Heart left ventricle (tissue), 16 donors: Measurements from ENCODE around the gene TIAL1. TPM values are rescaled to one million over a fixed set of nuclear protein-coding genes. Genes with fewer than 3 reads are reported as not detected.

ENCODE experiments used
- ATAC-seq, 4 donors: fragments of 200-7000 bp; cut with Tn5 transposase; one replicate each; pipeline ENCODE4 v1.9.1; 2020 to 2022; ENCODE audit warnings: moderate library complexity in 4 of 4, mild to moderate bottlenecking in 3 of 4, moderate number of reproducible peaks in 1 of 4
- DNase-seq, 5 donors: peaks; one replicate each; pipeline ENCODE4 v3.0.0-alpha.2; 2020
- H3K27ac ChIP-seq, 12 donors: fragments of 200-600 bp; sonication (generic) in 4 of 12; one replicate each; pipeline versions ENCODE4 v1.5.0 to v1.8.0; 2016 to 2022; ENCODE audit warnings: mild to moderate bottlenecking in 2 of 12
- H3K27me3 ChIP-seq, 9 donors: fragments of 200-600 bp; sonication (generic) in 2 of 9; one replicate each; pipeline versions ENCODE4 v1.5.1 to v1.8.0; 2016 to 2022; ENCODE audit warnings: mild to moderate bottlenecking in 3 of 9
- H3K36me3 ChIP-seq, 9 donors: fragments of 200-600 bp; sonication (generic) in 2 of 9; one replicate each; pipeline versions ENCODE4 v1.5.0 to v1.8.0; 2018 to 2022; ENCODE audit warnings: mild to moderate bottlenecking in 2 of 9
- H3K4me1 ChIP-seq, 12 donors: fragments of 200-600 bp; sonication (generic) in 4 of 12; one replicate each; pipeline versions ENCODE4 v1.5.0 to v1.8.0; 2016 to 2022; ENCODE audit warnings: mild to moderate bottlenecking in 3 of 12
- H3K4me3 ChIP-seq, 12 donors: fragments of 200-600 bp; sonication (generic) in 4 of 12; one replicate each; pipeline versions ENCODE4 v1.5.0 to v1.8.0; 2017 to 2022; ENCODE audit warnings: mild to moderate bottlenecking in 9 of 12, moderate library complexity in 4 of 12
- H3K9me3 ChIP-seq, 12 donors: fragments of 200-600 bp; sonication (generic) in 4 of 12; one replicate each; pipeline versions ENCODE4 v1.5.0 to v1.8.0; 2016 to 2022; ENCODE audit warnings: mild to moderate bottlenecking in 1 of 12
- POLR2A ChIP-seq, 2 donors: fragments of 450-650 bp; IDR thresholded peaks; one replicate each; pipeline ENCODE4 v1.6.1; 2017; ENCODE audit warnings: antibody characterized with exemption in 2 of 2, mild to moderate bottlenecking in 2 of 2, moderate library complexity in 2 of 2
- WGBS, 4 donors: extraction: QIAGEN DNeasy Blood & Tissue Kit in 2 of 4; methylation state at CpG; one replicate each; pipeline versions ENCODE4 v1.1.5 to v1.1.7; 2013 to 2018; 5-methylcytosine and 5-hydroxymethylcytosine counted together
- intact Hi-C, 10 donors: fragments of 100-400 bp; cut with DNase I; formaldehyde crosslinking; loops; one replicate each; pipeline versions ENCODE4 v1.11.1 to v1.14.2; 2022
- polyA plus RNA-seq, 2 donors: library from polyadenylated mRNA; stranded (reverse); fragments of 200-250 nt; gene quantifications; one replicate each; pipeline ENCODE4 v1.2.3, GENCODE V29; 2013
- total RNA-seq, 9 donors: library from RNA; depleted of rRNA in 2 of 9; stranded (reverse); fragments of >200 nt in 2 of 9; fragmentation: NEBNext Ultra II Directional in 3 of 9; extraction: Animal tissue kit (Norgen Biotek cat#: 25700) in 3 of 9; gene quantifications; one replicate each; pipeline versions ENCODE4 v1.1.0 to v1.2.4, GENCODE V29; 2016 to 2023
- TF ChIP-seq, protein P1 (sequence below), 12 donors: fragments of 200-600 bp; sonication (generic) in 4 of 12; IDR thresholded peaks; one replicate each; pipeline versions ENCODE4 v1.5.0 to v1.8.0; 2018 to 2022; ENCODE audit warnings: antibody characterized with exemption in 12 of 12, mild to moderate bottlenecking in 5 of 12
- donor health status: ischemic (EF 13 %, LVEDD 7.1; RV severe dilation, severe dysfunction).
- donor health status: healthy with polysubstance abuse.
- donor health status: DM: no; HTN: yes; CAD: no.
- donor health status: DM: no; HTN: no; CAD: no.
- donor health status: ischemic (EF 25% LVEDD 6.9; RV normal size, moderate dysfunction).
- donor health status: ischemic (EF 25% LVEDD 5.7; RV mildly dilated, moderate dysfunction).
- donor health status: healthy.
- donor health status: DM: yes; HTN: yes; CAD: no.
- donor health status: ischemic (EF 35%, LVEDD 5.7; RV mildly dilated, moderate dysfunction).
- donor health status: nonischemic (EF 11% LVEDD 7.7; RV severe dilation, severe dysfunction).
- donor health status: DM: yes; HTN: yes; CAD: no.
- donor health status: PGD.
- donor health status: ischemic (EF 29% LVEDD 5.4; RV normal size, mild dysfunction).
- donor health status: nonischemic (EF 23%, LVEDD 6.1; RV moderate dilation, normal function).

The TIAL1 gene
- total and polyA plus RNA-seq, 11 donors, result 24.8 to 86.3 (median 65.2) TPM

- H3K4me3 ChIP-seq, result peak overlapping the region; percentile 66 to 91 (median 88)
- 0 to 1% (median 1%) methylated on average over 37 to 50 of the region's 50 CpGs for WGBS, 4 donors
- no peaks in the 10 kb centered on the region for H3K27me3 ChIP-seq
- H3K4me1 ChIP-seq, result peaks cover 0 to 52% (median 47%) of the 10 kb centered on the region in 12 donors
- peak overlapping the region; percentile 94 to 100 (median 99) for H3K27ac ChIP-seq
- intact Hi-C loops, result loop anchor here in 6 of 10 donors (1.0 to 10.0 kb wide), 10 partner anchors 55 to 391 kb away; partner anchors contain the start of genes BAG3 (in 5 of the 6), INPP5F (in 2 of the 6), GRK5 (in 1 of the 6) and MCMBP (in 1 of the 6)
- no peak for TF ChIP-seq POLR2A (IDR thresholded peaks at IDR 0.05)
- TF ChIP-seq, protein P1, sequence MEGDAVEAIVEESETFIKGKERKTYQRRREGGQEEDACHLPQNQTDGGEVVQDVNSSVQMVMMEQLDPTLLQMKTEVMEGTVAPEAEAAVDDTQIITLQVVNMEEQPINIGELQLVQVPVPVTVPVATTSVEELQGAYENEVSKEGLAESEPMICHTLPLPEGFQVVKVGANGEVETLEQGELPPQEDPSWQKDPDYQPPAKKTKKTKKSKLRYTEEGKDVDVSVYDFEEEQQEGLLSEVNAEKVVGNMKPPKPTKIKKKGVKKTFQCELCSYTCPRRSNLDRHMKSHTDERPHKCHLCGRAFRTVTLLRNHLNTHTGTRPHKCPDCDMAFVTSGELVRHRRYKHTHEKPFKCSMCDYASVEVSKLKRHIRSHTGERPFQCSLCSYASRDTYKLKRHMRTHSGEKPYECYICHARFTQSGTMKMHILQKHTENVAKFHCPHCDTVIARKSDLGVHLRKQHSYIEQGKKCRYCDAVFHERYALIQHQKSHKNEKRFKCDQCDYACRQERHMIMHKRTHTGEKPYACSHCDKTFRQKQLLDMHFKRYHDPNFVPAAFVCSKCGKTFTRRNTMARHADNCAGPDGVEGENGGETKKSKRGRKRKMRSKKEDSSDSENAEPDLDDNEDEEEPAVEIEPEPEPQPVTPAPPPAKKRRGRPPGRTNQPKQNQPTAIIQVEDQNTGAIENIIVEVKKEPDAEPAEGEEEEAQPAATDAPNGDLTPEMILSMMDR (IDR thresholded peaks at IDR 0.05), result no peak
- peaks cover 0 to 13% (median 9%) of the 10 kb centered on the region in 9 donors for H3K36me3 ChIP-seq
- ATAC-seq (peak in 3 of 4 donors; percentile 50 to 62 (median 56)), DNase-seq (peak; percentile 56 to 75 (median 63))
- H3K9me3 ChIP-seq, result peaks cover 0 to 2% (median 0%) of the 10 kb centered on the region in 12 donors
These were observed 868 bp downstream of the TIAL1 start for GRCh38 chr10:119595676-119596515.

DNA sequence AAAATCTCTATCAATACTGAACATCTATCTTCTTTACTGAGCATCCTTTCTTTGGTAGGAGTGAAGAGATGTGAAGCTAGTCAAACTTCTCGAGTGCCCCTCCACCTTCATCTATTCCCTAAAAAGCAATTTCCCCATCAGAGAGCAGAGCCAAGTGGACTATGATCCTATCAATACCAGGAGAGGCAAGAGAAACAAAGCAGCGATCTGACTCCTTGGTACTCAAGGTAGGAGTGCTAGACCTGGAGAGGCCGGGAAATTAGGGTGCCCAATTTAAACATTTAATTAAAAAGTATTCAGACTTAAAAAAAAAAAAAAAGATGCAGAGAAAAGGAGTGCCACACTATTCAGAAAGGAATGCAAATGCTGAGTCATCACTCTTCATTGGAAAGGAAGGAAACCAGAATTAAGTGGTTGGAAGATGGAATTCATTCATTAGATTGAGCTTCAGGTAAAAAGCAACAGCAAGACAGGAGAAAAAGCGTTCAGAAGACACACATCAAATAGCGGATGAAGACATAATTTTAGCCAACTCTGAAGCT lies 1.6 kb downstream of the TIAL1 start:
- DNase-seq (no peak), ATAC-seq (no peak)
- no peaks in the 10 kb centered on the region for H3K27me3 ChIP-seq
- TF ChIP-seq, protein P1 (IDR thresholded peaks at IDR 0.05), result no peak
- no peak for TF ChIP-seq POLR2A (IDR thresholded peaks at IDR 0.05)
- H3K36me3 ChIP-seq, result peaks cover 0 to 18% (median 13%) of the 10 kb centered on the region in 9 donors
- H3K27ac ChIP-seq, result peak overlapping the region in 10 of 12 donors; percentile 94 to 99 (median 99)
- intact Hi-C loops, result loop anchor here in 6 of 10 donors (5.0 to 10.0 kb wide), 7 partner anchors 57 to 390 kb away; partner anchors contain the start of genes BAG3 (in 3 of the 6), INPP5F (in 2 of the 6), GRK5 (in 1 of the 6) and MCMBP (in 1 of the 6)
- WGBS, 4 donors, result 23 to 28% (median 25%) methylated on average over 5 of the region's 5 CpGs
- H3K4me1 ChIP-seq, result peaks cover 0 to 52% (median 47%) of the 10 kb centered on the region in 12 donors
- peaks cover 0 to 2% (median 0%) of the 10 kb centered on the region in 12 donors for H3K9me3 ChIP-seq
- peak overlapping the region; percentile 66 to 91 (median 88) for H3K4me3 ChIP-seq

DNA sequence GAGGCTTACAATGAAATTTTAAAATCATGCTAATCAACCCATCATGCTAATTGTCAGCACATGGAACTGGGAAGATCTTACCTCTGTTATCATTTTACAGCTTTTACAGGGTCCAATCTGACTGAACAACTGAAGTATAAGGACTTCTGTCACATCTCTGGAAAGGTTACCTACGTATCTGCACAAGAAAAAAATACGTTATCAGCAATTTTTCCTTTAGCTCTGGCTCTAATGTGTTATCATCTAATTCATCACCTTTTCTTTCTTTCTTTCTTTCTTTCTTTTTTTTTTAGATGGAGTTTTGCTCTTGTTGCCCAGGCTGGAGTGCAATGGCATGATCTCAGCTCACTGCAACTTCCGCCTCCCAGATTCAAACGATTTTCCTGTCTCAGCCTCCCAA lies 8.7 kb downstream of the TIAL1 start:
- DNase-seq (no peak), ATAC-seq (no peak)
- TF ChIP-seq, protein P1 (IDR thresholded peaks at IDR 0.05), result no peak
- no peak for TF ChIP-seq POLR2A (IDR thresholded peaks at IDR 0.05)
- WGBS, 4 donors, result 90 to 92% (median 92%) methylated on average over 4 of the region's 4 CpGs
- Histone ChIP-seq H3K36me3 (peaks cover 0 to 72% (median 53%) of the 10 kb centered on the region in 9 donors), H3K4me1 (peaks cover 0 to 31% (median 21%) of the 10 kb centered on the region in 12 donors), H3K27ac (no peak overlapping the region), H3K4me3 (no peak overlapping the region), H3K9me3 (no peaks in the 10 kb centered on the region), H3K27me3 (no peaks in the 10 kb centered on the region)
- intact Hi-C loops, result no loop called here

GRCh38 chr10:119578355-119578754 lies 18.4 kb downstream of the TIAL1 start:
- H3K27me3 ChIP-seq, result no peaks in the 10 kb centered on the region
- peaks cover 0 to 100% (median 94%) of the 10 kb centered on the region in 9 donors for H3K36me3 ChIP-seq
- TF ChIP-seq, protein P1 (IDR thresholded peaks at IDR 0.05), result no peak
- no peak for TF ChIP-seq POLR2A (IDR thresholded peaks at IDR 0.05)
- DNase-seq, result no peak
- no peaks in the 10 kb centered on the region for H3K9me3 ChIP-seq
- 94 to 99% (median 96%) methylated on average over 3 of the region's 3 CpGs for WGBS, 4 donors
- intact Hi-C loops, result no loop called here
- ATAC-seq, result no peak
- H3K4me3 ChIP-seq, result no peak overlapping the region
- H3K4me1 ChIP-seq, result peaks cover 0 to 16% (median 2%) of the 10 kb centered on the region in 12 donors
- H3K27ac ChIP-seq, result no peak overlapping the region
